ENCODE data around the gene SFXN5.

The SFXN5 gene

GRCh38 chr2:72979896-72980295, 91.6 kb downstream of the SFXN5 start:
- Histone ChIP-seq H3K4me3 (ENCODE audit: low read depth in 1 of 2, low read length in 2 of 2) (no peak overlapping the region), H3K9ac (ENCODE audit: low read depth in 1 of 2, low read length in 2 of 2) (no peak overlapping the region), H3K36me3 (ENCODE audit: control insufficient read depth in 1 of 2, insufficient read depth in 2 of 2, low read length in 2 of 2) (peaks cover 2 to 4% of the 10 kb centered on the region in 2 donors), H3K9me3 (ENCODE audit: control insufficient read depth in 1 of 2, low read length in 2 of 2) (no peaks in the 10 kb centered on the region), H3K27ac (ENCODE audit: low read depth, low read length) (no peak overlapping the region), H3K4me1 (ENCODE audit: control insufficient read depth in 1 of 2, insufficient read depth in 2 of 2, low read length in 2 of 2) (peaks cover 0 to 16% of the 10 kb centered on the region in 2 donors), H3K27me3 (ENCODE audit: control insufficient read depth in 1 of 2, insufficient read depth in 2 of 2, low read length in 2 of 2) (no peaks in the 10 kb centered on the region)

GRCh38 chr2:72975017-72975416, 96.5 kb downstream of the SFXN5 start:
- Histone ChIP-seq H3K9me3 (ENCODE audit: control insufficient read depth in 1 of 2, low read length in 2 of 2) (no peaks in the 10 kb centered on the region), H3K36me3 (ENCODE audit: control insufficient read depth in 1 of 2, insufficient read depth in 2 of 2, low read length in 2 of 2) (peaks cover 0 to 5% of the 10 kb centered on the region in 2 donors), H3K27me3 (ENCODE audit: control insufficient read depth in 1 of 2, insufficient read depth in 2 of 2, low read length in 2 of 2) (no peaks in the 10 kb centered on the region), H3K9ac (ENCODE audit: low read depth in 1 of 2, low read length in 2 of 2) (no peak overlapping the region), H3K4me1 (ENCODE audit: control insufficient read depth in 1 of 2, insufficient read depth in 2 of 2, low read length in 2 of 2) (no peaks in the 10 kb centered on the region), H3K27ac (ENCODE audit: low read depth, low read length) (no peak overlapping the region), H3K4me3 (ENCODE audit: low read depth in 1 of 2, low read length in 2 of 2) (no peak overlapping the region)

GRCh38 chr2:72974436-72974754, 97.1 kb downstream of the SFXN5 start:
- H3K9me3 ChIP-seq (ENCODE audit: control insufficient read depth in 1 of 2, low read length in 2 of 2) = no peaks in the 10 kb centered on the region
- H3K4me3 ChIP-seq (ENCODE audit: low read depth in 1 of 2, low read length in 2 of 2) = no peak overlapping the region
- H3K9ac ChIP-seq (ENCODE audit: low read depth in 1 of 2, low read length in 2 of 2) = no peak overlapping the region
- no peak overlapping the region for H3K27ac ChIP-seq (ENCODE audit: low read depth, low read length)
- H3K27me3 ChIP-seq (ENCODE audit: control insufficient read depth in 1 of 2, insufficient read depth in 2 of 2, low read length in 2 of 2) = no peaks in the 10 kb centered on the region
- no peaks in the 10 kb centered on the region for H3K4me1 ChIP-seq (ENCODE audit: control insufficient read depth in 1 of 2, insufficient read depth in 2 of 2, low read length in 2 of 2)
- peaks cover 0 to 5% of the 10 kb centered on the region in 2 donors for H3K36me3 ChIP-seq (ENCODE audit: control insufficient read depth in 1 of 2, insufficient read depth in 2 of 2, low read length in 2 of 2)

- Histone ChIP-seq H3K27me3 (ENCODE audit: control insufficient read depth in 1 of 2, insufficient read depth in 2 of 2, low read length in 2 of 2) (no peaks in the 10 kb centered on the region), H3K4me1 (ENCODE audit: control insufficient read depth in 1 of 2, insufficient read depth in 2 of 2, low read length in 2 of 2) (no peaks in the 10 kb centered on the region), H3K9ac (ENCODE audit: low read depth in 1 of 2, low read length in 2 of 2) (no peak overlapping the region), H3K9me3 (ENCODE audit: control insufficient read depth in 1 of 2, low read length in 2 of 2) (no peaks in the 10 kb centered on the region), H3K36me3 (ENCODE audit: control insufficient read depth in 1 of 2, insufficient read depth in 2 of 2, low read length in 2 of 2) (peaks cover 0 to 5% of the 10 kb centered on the region in 2 donors), H3K4me3 (ENCODE audit: low read depth in 1 of 2, low read length in 2 of 2) (no peak overlapping the region), H3K27ac (ENCODE audit: low read depth, low read length) (no peak overlapping the region)
Observed at GRCh38 chr2:72973566-72974435, 97.7 kb downstream of the SFXN5 start.

- no peak overlapping the region for H3K9ac ChIP-seq (ENCODE audit: low read depth in 1 of 2, low read length in 2 of 2)
- no peak overlapping the region for H3K4me3 ChIP-seq (ENCODE audit: low read depth in 1 of 2, low read length in 2 of 2)
- no peaks in the 10 kb centered on the region for H3K4me1 ChIP-seq (ENCODE audit: control insufficient read depth in 1 of 2, insufficient read depth in 2 of 2, low read length in 2 of 2)
- H3K27me3 ChIP-seq (ENCODE audit: control insufficient read depth in 1 of 2, insufficient read depth in 2 of 2, low read length in 2 of 2) = no peaks in the 10 kb centered on the region
- no peak overlapping the region for H3K27ac ChIP-seq (ENCODE audit: low read depth, low read length)
- peaks cover 0 to 5% of the 10 kb centered on the region in 2 donors for H3K36me3 ChIP-seq (ENCODE audit: control insufficient read depth in 1 of 2, insufficient read depth in 2 of 2, low read length in 2 of 2)
- H3K9me3 ChIP-seq (ENCODE audit: control insufficient read depth in 1 of 2, low read length in 2 of 2) = no peaks in the 10 kb centered on the region
Observed at GRCh38 chr2:72973137-72973535, 98.4 kb downstream of the SFXN5 start.

- no peaks in the 10 kb centered on the region for H3K4me1 ChIP-seq (ENCODE audit: control insufficient read depth in 1 of 2, insufficient read depth in 2 of 2, low read length in 2 of 2)
- no peak overlapping the region for H3K9ac ChIP-seq (ENCODE audit: low read depth in 1 of 2, low read length in 2 of 2)
- no peak overlapping the region for H3K4me3 ChIP-seq (ENCODE audit: low read depth in 1 of 2, low read length in 2 of 2)
- H3K36me3 ChIP-seq (ENCODE audit: control insufficient read depth in 1 of 2, insufficient read depth in 2 of 2, low read length in 2 of 2) = peaks cover 0 to 5% of the 10 kb centered on the region in 2 donors
- H3K27me3 ChIP-seq (ENCODE audit: control insufficient read depth in 1 of 2, insufficient read depth in 2 of 2, low read length in 2 of 2) = no peaks in the 10 kb centered on the region
- H3K27ac ChIP-seq (ENCODE audit: low read depth, low read length) = no peak overlapping the region
- H3K9me3 ChIP-seq (ENCODE audit: control insufficient read depth in 1 of 2, low read length in 2 of 2) = no peaks in the 10 kb centered on the region
Observed at GRCh38 chr2:72972352-72973136, 99.0 kb downstream of the SFXN5 start.

- Histone ChIP-seq H3K27me3 (ENCODE audit: control insufficient read depth in 1 of 2, insufficient read depth in 2 of 2, low read length in 2 of 2) (no peaks in the 10 kb centered on the region), H3K9me3 (ENCODE audit: control insufficient read depth in 1 of 2, low read length in 2 of 2) (no peaks in the 10 kb centered on the region), H3K4me3 (ENCODE audit: low read depth in 1 of 2, low read length in 2 of 2) (no peak overlapping the region), H3K9ac (ENCODE audit: low read depth in 1 of 2, low read length in 2 of 2) (no peak overlapping the region), H3K27ac (ENCODE audit: low read depth, low read length) (no peak overlapping the region), H3K4me1 (ENCODE audit: control insufficient read depth in 1 of 2, insufficient read depth in 2 of 2, low read length in 2 of 2) (no peaks in the 10 kb centered on the region), H3K36me3 (ENCODE audit: control insufficient read depth in 1 of 2, insufficient read depth in 2 of 2, low read length in 2 of 2) (peaks cover 0 to 5% of the 10 kb centered on the region in 2 donors)
Observed at GRCh38 chr2:72971036-72971435, 100.5 kb downstream of the SFXN5 start.

- H3K27me3 ChIP-seq (ENCODE audit: control insufficient read depth in 1 of 2, insufficient read depth in 2 of 2, low read length in 2 of 2) = no peaks in the 10 kb centered on the region
- H3K9ac ChIP-seq (ENCODE audit: low read depth in 1 of 2, low read length in 2 of 2) = no peak overlapping the region
- H3K4me3 ChIP-seq (ENCODE audit: low read depth in 1 of 2, low read length in 2 of 2) = no peak overlapping the region
- H3K4me1 ChIP-seq (ENCODE audit: control insufficient read depth in 1 of 2, insufficient read depth in 2 of 2, low read length in 2 of 2) = no peaks in the 10 kb centered on the region
- peaks cover 0 to 2% of the 10 kb centered on the region in 2 donors for H3K36me3 ChIP-seq (ENCODE audit: control insufficient read depth in 1 of 2, insufficient read depth in 2 of 2, low read length in 2 of 2)
- H3K27ac ChIP-seq (ENCODE audit: low read depth, low read length) = no peak overlapping the region
- H3K9me3 ChIP-seq (ENCODE audit: control insufficient read depth in 1 of 2, low read length in 2 of 2) = no peaks in the 10 kb centered on the region
Observed at GRCh38 chr2:72969706-72970105, 101.8 kb downstream of the SFXN5 start.

- Histone ChIP-seq H3K4me1 (ENCODE audit: control insufficient read depth in 1 of 2, insufficient read depth in 2 of 2, low read length in 2 of 2) (no peaks in the 10 kb centered on the region), H3K27ac (ENCODE audit: low read depth, low read length) (no peak overlapping the region), H3K9me3 (ENCODE audit: control insufficient read depth in 1 of 2, low read length in 2 of 2) (no peaks in the 10 kb centered on the region), H3K4me3 (ENCODE audit: low read depth in 1 of 2, low read length in 2 of 2) (no peak overlapping the region), H3K36me3 (ENCODE audit: control insufficient read depth in 1 of 2, insufficient read depth in 2 of 2, low read length in 2 of 2) (peaks cover 2 to 3% of the 10 kb centered on the region in 2 donors), H3K9ac (ENCODE audit: low read depth in 1 of 2, low read length in 2 of 2) (no peak overlapping the region), H3K27me3 (ENCODE audit: control insufficient read depth in 1 of 2, insufficient read depth in 2 of 2, low read length in 2 of 2) (no peaks in the 10 kb centered on the region)
Observed at GRCh38 chr2:72968286-72968685, 103.2 kb downstream of the SFXN5 start.

GRCh38 chr2:72965770-72966450, 105.6 kb downstream of the SFXN5 start:
- H3K9ac ChIP-seq (ENCODE audit: low read depth in 1 of 2, low read length in 2 of 2) = no peak overlapping the region
- H3K27ac ChIP-seq (ENCODE audit: low read depth, low read length) = no peak overlapping the region
- H3K4me3 ChIP-seq (ENCODE audit: low read depth in 1 of 2, low read length in 2 of 2) = no peak overlapping the region
- no peaks in the 10 kb centered on the region for H3K4me1 ChIP-seq (ENCODE audit: control insufficient read depth in 1 of 2, insufficient read depth in 2 of 2, low read length in 2 of 2)
- no peaks in the 10 kb centered on the region for H3K9me3 ChIP-seq (ENCODE audit: control insufficient read depth in 1 of 2, low read length in 2 of 2)
- H3K27me3 ChIP-seq (ENCODE audit: control insufficient read depth in 1 of 2, insufficient read depth in 2 of 2, low read length in 2 of 2) = no peaks in the 10 kb centered on the region
- H3K36me3 ChIP-seq (ENCODE audit: control insufficient read depth in 1 of 2, insufficient read depth in 2 of 2, low read length in 2 of 2) = peaks cover 0 to 3% of the 10 kb centered on the region in 2 donors
